Psoas muscle (tissue), 8 donors: ENCODE measurements around the gene DTNB. TPM values are rescaled to one million over a fixed set of nuclear protein-coding genes. Genes with fewer than 3 reads are reported as not detected.

Experiments
- ATAC-seq, 4 donors: fragments of 200-7000 bp; cut with Tn5 transposase; one replicate each; pipeline ENCODE4 v1.9.1; 2020; ENCODE audit warnings: moderate library complexity in 3 of 4, mild to moderate bottlenecking in 2 of 4
- DNase-seq, 2 donors: peaks; one replicate each; pipeline ENCODE4 v3.0.0-alpha.2; 2020
- H3K27ac ChIP-seq: fragments of 200-600 bp; one replicate; pipeline ENCODE4 v1.8.0; 2022
- H3K27me3 ChIP-seq, 3 donors: fragments of 200-600 bp in 1 of 3; one replicate each; pipeline versions ENCODE4 v1.6.1 to v1.8.0; 2013 to 2022; ENCODE audit warnings: low read length in 2 of 3, mild to moderate bottlenecking in 2 of 3, moderate library complexity in 1 of 3; ENCODE audit not compliant: insufficient read depth in 3 of 3
- H3K36me3 ChIP-seq, 2 donors: fragments of 200-600 bp in 1 of 2; one replicate each; pipeline versions ENCODE4 v1.6.1 to v1.8.0; 2013 to 2022; ENCODE audit warnings: low read depth in 1 of 2, mild to moderate bottlenecking in 1 of 2, moderate library complexity in 1 of 2; ENCODE audit not compliant: insufficient read depth in 1 of 2
- H3K4me1 ChIP-seq: fragments of 200-600 bp; one replicate; pipeline ENCODE4 v1.8.0; 2022
- H3K4me3 ChIP-seq: fragments of 200-600 bp; one replicate; pipeline ENCODE4 v1.8.0; 2022; ENCODE audit warnings: mild to moderate bottlenecking
- H3K9me3 ChIP-seq: fragments of 200-600 bp; one replicate; pipeline ENCODE4 v1.8.0; 2022
- CTCF ChIP-seq: fragments of 200-600 bp; IDR thresholded peaks from one replicate; pipeline ENCODE4 v1.8.0; 2022; ENCODE audit warnings: antibody characterized with exemption
- WGBS, 3 donors: extraction: QIAGEN DNeasy Blood & Tissue Kit; methylation state at CpG; one replicate each; pipeline versions ENCODE4 v1.1.6 to v1.1.7; 2013; 5-methylcytosine and 5-hydroxymethylcytosine counted together
- intact Hi-C, 2 donors: fragments of 100-400 bp; cut with DNase I; formaldehyde crosslinking; loops; one replicate each; pipeline versions ENCODE4 v1.11.0 to v1.14.2; 2022
- polyA plus RNA-seq, 3 donors: library from polyadenylated mRNA; stranded (reverse); fragments of 200-250 nt; gene quantifications; one replicate each; pipeline ENCODE4 v1.2.3, GENCODE V29; 2013
- total RNA-seq, 4 donors: library from RNA; stranded (reverse); fragmentation: NEBNext Ultra II Directional in 2 of 4; extraction: Animal tissue kit (Norgen Biotek cat#: 25700) in 2 of 4; gene quantifications; one replicate each; pipeline versions ENCODE4 v1.2.1 to v1.2.4, GENCODE V29; 2021 to 2023
- donor health status: healthy with polysubstance abuse.
- donor health status: DM: no; HTN: no; CAD: no; lungs with moderate emphysema.
- donor health status: Bipolar disorder and iron deficiency.
- donor health status: healthy.
- donor health status: DM: yes; HTN: yes; CAD: no.
- donor health status: DM: no; HTN: no; CAD: no.
- donor health status: DM: no; HTN: no; CAD: no.
- donor health status: DM: yes; HTN: yes; CAD: no.

The DTNB gene
- total and polyA plus RNA-seq, 7 donors, result 2.3 to 6.3 (median 4.2) TPM

DNA sequence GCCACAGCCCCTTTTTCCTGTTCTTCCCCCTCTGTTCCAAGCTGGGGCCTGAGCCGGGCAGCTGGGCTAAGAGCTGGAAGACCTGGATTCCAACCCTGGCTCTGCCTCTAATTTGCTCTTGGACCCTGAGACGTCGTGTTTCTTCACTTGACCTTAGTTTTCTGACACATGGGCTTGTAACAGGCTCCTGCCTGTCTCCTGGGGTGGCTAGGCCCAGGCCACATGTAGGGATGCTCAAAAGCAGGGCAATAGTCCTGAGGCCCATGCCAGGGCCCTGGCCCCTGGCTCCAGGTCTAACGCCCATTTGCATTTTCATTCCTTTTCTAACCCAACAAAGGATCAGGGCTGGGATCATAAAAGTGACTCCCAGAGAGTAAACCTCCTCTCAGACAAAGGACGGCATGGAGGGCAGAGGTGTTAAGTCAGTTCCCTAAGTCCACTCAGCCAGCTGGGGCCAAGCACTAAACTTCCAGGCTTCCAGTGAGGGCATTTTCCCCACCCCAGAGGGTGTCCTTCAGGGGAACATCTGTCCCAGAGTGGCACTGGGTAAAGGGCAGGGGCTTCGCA lies 315.0 kb downstream of the DTNB start:
- DNase-seq (peak in 1 of 2 donors; percentile 39), ATAC-seq (no peak)
- Histone ChIP-seq H3K4me3 (no peak overlapping the region), H3K4me1 (peaks cover 5% of the 10 kb centered on the region), H3K27me3 (no peaks in the 10 kb centered on the region), H3K36me3 (no peaks in the 10 kb centered on the region), H3K27ac (no peak overlapping the region), H3K9me3 (no peaks in the 10 kb centered on the region)
- 80 to 89% (median 86%) methylated on average over 6 of the region's 6 CpGs for WGBS, 3 donors
- intact Hi-C loops, result no loop called here
- TF ChIP-seq CTCF, result no peak

DNA sequence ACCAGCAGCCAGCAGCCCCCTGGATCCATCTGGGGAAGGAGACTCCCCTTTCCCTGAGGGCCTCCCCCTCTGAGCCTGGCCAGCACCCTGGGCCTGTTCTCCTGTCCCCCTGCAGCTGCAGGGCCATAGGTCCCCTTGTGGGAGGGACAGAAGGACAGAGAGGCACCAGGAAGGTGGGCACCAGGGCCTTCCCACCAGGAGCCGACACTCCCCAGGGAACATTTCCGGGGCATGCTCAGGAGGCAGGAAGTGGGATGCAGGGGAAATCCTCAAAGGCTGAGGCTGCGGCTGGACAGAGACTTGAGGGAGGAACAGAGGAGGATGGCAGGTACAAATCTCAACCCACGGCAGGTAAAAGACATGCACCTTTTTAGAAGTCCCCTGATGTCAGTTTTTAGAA lies 317.3 kb downstream of the DTNB start:
- H3K27me3 ChIP-seq, result no peaks in the 10 kb centered on the region
- DNase-seq (peak in 1 of 2 donors; percentile 15), ATAC-seq (no peak)
- no peaks in the 10 kb centered on the region for H3K4me1 ChIP-seq
- intact Hi-C loops, result no loop called here
- no peak for TF ChIP-seq CTCF
- H3K9me3 ChIP-seq, result no peaks in the 10 kb centered on the region
- H3K27ac ChIP-seq, result no peak overlapping the region
- H3K4me3 ChIP-seq, result no peak overlapping the region
- no peaks in the 10 kb centered on the region for H3K36me3 ChIP-seq
- WGBS, 3 donors, result 38 to 54% (median 45%) methylated on average over 4 of the region's 4 CpGs

- Histone ChIP-seq H3K36me3 (no peaks in the 10 kb centered on the region), H3K4me3 (no peak overlapping the region), H3K27me3 (no peaks in the 10 kb centered on the region), H3K4me1 (no peaks in the 10 kb centered on the region), H3K9me3 (no peaks in the 10 kb centered on the region), H3K27ac (no peak overlapping the region)
- no peak for TF ChIP-seq CTCF
- intact Hi-C loops, result no loop called here
- 85 to 93% (median 88%) methylated on average over 8 of the region's 8 CpGs for WGBS, 3 donors
- ATAC-seq (no peak), DNase-seq (peak in 1 of 2 donors; percentile 23)
These were observed 318.1 kb downstream of the DTNB start for GRCh38 chr2:25355270-25355669.

DNA sequence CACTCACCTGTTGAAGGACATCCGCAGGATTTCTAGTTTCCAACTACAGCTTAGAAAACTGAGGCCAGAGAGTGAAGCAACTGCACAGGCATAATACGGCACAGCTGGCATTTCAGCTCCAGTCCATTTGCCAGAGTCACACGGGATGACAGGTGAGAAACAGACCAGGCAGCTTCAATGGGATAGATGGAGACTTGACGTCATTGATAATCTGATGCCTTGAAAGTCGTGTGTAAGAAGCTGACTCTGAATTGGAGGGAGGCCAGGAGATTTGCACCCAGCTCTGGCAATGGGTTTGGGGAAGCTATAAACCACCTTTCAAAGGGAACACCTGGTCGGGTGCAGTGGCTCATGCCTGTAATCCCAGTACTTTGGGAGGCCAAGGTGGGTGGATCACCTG lies 319.3 kb downstream of the DTNB start:
- peak in 1 of 2 donors; percentile 7 for DNase-seq
- ATAC-seq, result no peak
- intact Hi-C loops, result no loop called here
- H3K4me3 ChIP-seq, result no peak overlapping the region
- WGBS, 3 donors, result 35 to 46% (median 39%) methylated on average over 6 of the region's 6 CpGs
- H3K4me1 ChIP-seq, result peaks cover 9% of the 10 kb centered on the region
- H3K27ac ChIP-seq, result no peak overlapping the region
- H3K36me3 ChIP-seq, result no peaks in the 10 kb centered on the region
- H3K9me3 ChIP-seq, result no peaks in the 10 kb centered on the region
- no peaks in the 10 kb centered on the region for H3K27me3 ChIP-seq
- no peak for TF ChIP-seq CTCF

DNA sequence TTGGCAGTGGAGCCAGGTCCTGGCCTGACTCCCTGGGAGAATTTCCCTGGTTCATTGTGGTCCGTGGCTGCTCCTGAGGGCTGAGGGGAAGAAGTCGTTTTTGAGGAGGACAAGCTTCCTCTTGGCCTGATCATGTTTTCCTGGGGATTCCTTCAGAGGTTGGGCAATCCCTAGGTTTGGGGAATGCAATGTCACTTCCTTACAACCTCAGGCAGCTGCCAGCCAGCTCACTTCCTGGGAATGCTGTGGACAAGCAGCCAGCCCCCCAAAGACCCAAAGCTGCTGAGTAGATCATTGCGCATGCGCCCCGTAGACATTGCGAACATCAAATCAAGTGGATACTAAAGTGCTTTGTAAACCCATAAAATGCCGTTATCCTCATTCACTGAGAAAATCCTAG lies 324.0 kb downstream of the DTNB start:
- peak; percentile 31 to 57 (median 48) for ATAC-seq
- DNase-seq, result peak; percentile 19 to 55
- Histone ChIP-seq H3K27ac (no peak overlapping the region), H3K9me3 (no peaks in the 10 kb centered on the region), H3K4me3 (no peak overlapping the region), H3K36me3 (no peaks in the 10 kb centered on the region), H3K4me1 (peaks cover 10% of the 10 kb centered on the region), H3K27me3 (no peaks in the 10 kb centered on the region)
- intact Hi-C loops, result loop anchor here in 1 of 2 donors (10.0 kb wide), 1 partner anchor 175 kb away; no protein-coding TSS in a partner anchor
- 64 to 73% (median 68%) methylated on average over 7 of the region's 7 CpGs for WGBS, 3 donors
- no peak for TF ChIP-seq CTCF
